K562 (cell line): ENCODE measurements around the gene PARK7. TPM values are rescaled to one million over a fixed set of nuclear protein-coding genes. Genes with fewer than 3 reads are reported as not detected.
A peak's percentile ranks its signal among the peaks of the same experiment; 100 is the strongest.

ENCODE experiments used
- BRD4 ChIP-seq: fragments of 200-600 bp; sonication (generic); IDR thresholded peaks from 2 replicates; pipeline ENCODE4 v1.6.1; 2017; ENCODE audit warnings: inconsistent platforms
- C11orf30 ChIP-seq: fragments of 450-650 bp; IDR thresholded peaks from 2 replicates; pipeline ENCODE4 v1.6.1; 2016; ENCODE audit warnings: low read depth, mild to moderate bottlenecking
- CBFA2T2 ChIP-seq: fragments of 450-650 bp; conservative IDR thresholded peaks from 2 replicates; pipeline ENCODE4 v1.6.1; 2017; ENCODE audit warnings: mild to moderate bottlenecking
- ERF ChIP-seq: fragments of 450-650 bp; formaldehyde crosslinking; IDR thresholded peaks from 2 replicates; pipeline ENCODE4 v1.4.0; 2020; ENCODE audit warnings: mild to moderate bottlenecking, mixed read lengths
- FOXJ3 ChIP-seq: sonication (generic); formaldehyde crosslinking; IDR thresholded peaks from 2 replicates; pipeline ENCODE4 v1.4.0; 2020; ENCODE audit warnings: mild to moderate bottlenecking, missing genetic modification reagents
- FOXK2 ChIP-seq, 2 experiments: fragments of 450-650 bp; IDR thresholded peaks in 1 of 2; conservative IDR thresholded peaks in 1 of 2; 2 replicates each; pipeline ENCODE4 v1.6.1; 2016; ENCODE audit warnings: low read depth in 2 of 2, mild to moderate bottlenecking in 1 of 2
- FOXM1 ChIP-seq, 2 experiments: fragments of 450-650 bp in 1 of 2; sonication (generic) in 1 of 2; formaldehyde crosslinking in 1 of 2; IDR thresholded peaks; 2 replicates each; pipeline versions ENCODE4 v1.6.1 to v1.9.0; 2017 to 2022; ENCODE audit warnings: low read depth in 2 of 2, mild to moderate bottlenecking in 2 of 2, missing genetic modification reagents in 1 of 2, moderate library complexity in 1 of 2
- GTF2E2 ChIP-seq: fragments of 200-800 bp; sonication (Bioruptor generic); IDR thresholded peaks from 2 replicates; pipeline ENCODE4 v1.6.1; 2016; ENCODE audit warnings: missing genetic modification characterization, missing compliant biosample characterization
- LEF1 ChIP-seq: fragments of 450-650 bp; IDR thresholded peaks from 2 replicates; pipeline ENCODE4 v1.6.1; 2016; ENCODE audit warnings: mild to moderate bottlenecking
- MAFG ChIP-seq: fragments of 450-650 bp; conservative IDR thresholded peaks from 2 replicates; pipeline ENCODE4 v1.6.1; 2016; ENCODE audit warnings: missing genetic modification characterization, missing compliant biosample characterization
- MEF2A ChIP-seq: IDR thresholded peaks from 2 replicates; pipeline ENCODE4 v1.6.1; 2011; ENCODE audit warnings: low read depth, mild to moderate bottlenecking, low read length, moderate library complexity; ENCODE audit not compliant: control insufficient read depth
- SMAD2 ChIP-seq: fragments of 150-350 bp; IDR thresholded peaks from 2 replicates; pipeline ENCODE4 v1.6.1; 2014; ENCODE audit warnings: low read depth, mild to moderate bottlenecking, low read length
- SOX6 ChIP-seq: fragments of 450-650 bp; IDR thresholded peaks from 2 replicates; pipeline ENCODE4 v1.6.1; 2014; ENCODE audit warnings: mild to moderate bottlenecking
- SRSF3 ChIP-seq: fragments of 200-400 bp; formaldehyde crosslinking; IDR thresholded peaks from 2 replicates; pipeline ENCODE4 v1.6.1; 2016; ENCODE audit warnings: mild to moderate bottlenecking, low read length, moderate library complexity; ENCODE audit not compliant: insufficient read depth
- TAF15 ChIP-seq: fragments of 200-400 bp; formaldehyde crosslinking; IDR thresholded peaks from 2 replicates; pipeline ENCODE4 v1.6.1; 2017; ENCODE audit warnings: mild to moderate bottlenecking, low read depth, low read length, moderate library complexity
- XRCC4 ChIP-seq: IDR thresholded peaks from one replicate; pipeline ENCODE4 v1.6.1; 2011; ENCODE audit not compliant: insufficient read depth, insufficient read length; ENCODE audit errors: extremely low read depth
- ZEB2 ChIP-seq: fragments of 450-650 bp; IDR thresholded peaks from 2 replicates; pipeline ENCODE4 v1.6.1; 2016
- ZNF384 ChIP-seq: IDR thresholded peaks from 2 replicates; pipeline ENCODE4 v1.6.1; 2012; ENCODE audit warnings: low read depth, low read length, improper control_type of control experiment
- polyA plus RNA-seq, 8 experiments: library from polyadenylated mRNA; depleted of rRNA in 4 of 8; stranded (reverse) in 5 of 8; unstranded in 3 of 8; fragments of >200 nt; fragmentation: Nextera tagmentation in 2 of 8; fragmentation: Illumina TruSeq in 1 of 8; extraction: Ambion mirVana in 2 of 8; extraction: Trizol in 1 of 8; gene quantifications; 2 replicates each; pipeline versions ENCODE4 v1.2.1 to v1.2.3, GENCODE V29; 2011 to 2014; ENCODE audit warnings: inconsistent platforms in 1 of 8, missing spikeins in 1 of 8
- total RNA-seq, 7 experiments: library from RNA; depleted of rRNA in 6 of 7; stranded (reverse); fragments of >200 nt in 6 of 7; fragmentation: Illumina TruSeq in 2 of 7; extraction: Trizol in 2 of 7; gene quantifications; 2 replicates each; pipeline versions ENCODE4 v1.2.1 to v1.2.3, GENCODE V29; 2011 to 2021; ENCODE audit warnings: low replicate concordance in 1 of 7
- TF ChIP-seq, protein P1 (sequence below): fragments of 250-450 bp; sonication (Bioruptor Pico); IDR thresholded peaks from 2 replicates; pipeline ENCODE4 v1.5.0; 2020; ENCODE audit warnings: mild to moderate bottlenecking
- TF ChIP-seq, protein P2 (sequence below), 2 experiments: IDR thresholded peaks in 1 of 2; conservative IDR thresholded peaks in 1 of 2; 2 replicates each; pipeline ENCODE4 v1.6.1; 2016; ENCODE audit warnings: low read depth in 2 of 2, mild to moderate bottlenecking in 1 of 2, missing compliant biosample characterization in 1 of 2, missing genetic modification characterization in 1 of 2, moderate library complexity in 1 of 2
- TF ChIP-seq, protein P3 (sequence below): fragments of 450-650 bp; formaldehyde crosslinking; IDR thresholded peaks from 2 replicates; pipeline ENCODE4 v1.4.0; 2020; ENCODE audit warnings: mild to moderate bottlenecking, moderate library complexity

The PARK7 gene
- total and polyA plus RNA-seq, 9 of the 15 experiments (the other 6 are each of a cell fraction or from before 2014, with no cell fraction given) = 374 to 1,298 (median 484) TPM

DNA sequence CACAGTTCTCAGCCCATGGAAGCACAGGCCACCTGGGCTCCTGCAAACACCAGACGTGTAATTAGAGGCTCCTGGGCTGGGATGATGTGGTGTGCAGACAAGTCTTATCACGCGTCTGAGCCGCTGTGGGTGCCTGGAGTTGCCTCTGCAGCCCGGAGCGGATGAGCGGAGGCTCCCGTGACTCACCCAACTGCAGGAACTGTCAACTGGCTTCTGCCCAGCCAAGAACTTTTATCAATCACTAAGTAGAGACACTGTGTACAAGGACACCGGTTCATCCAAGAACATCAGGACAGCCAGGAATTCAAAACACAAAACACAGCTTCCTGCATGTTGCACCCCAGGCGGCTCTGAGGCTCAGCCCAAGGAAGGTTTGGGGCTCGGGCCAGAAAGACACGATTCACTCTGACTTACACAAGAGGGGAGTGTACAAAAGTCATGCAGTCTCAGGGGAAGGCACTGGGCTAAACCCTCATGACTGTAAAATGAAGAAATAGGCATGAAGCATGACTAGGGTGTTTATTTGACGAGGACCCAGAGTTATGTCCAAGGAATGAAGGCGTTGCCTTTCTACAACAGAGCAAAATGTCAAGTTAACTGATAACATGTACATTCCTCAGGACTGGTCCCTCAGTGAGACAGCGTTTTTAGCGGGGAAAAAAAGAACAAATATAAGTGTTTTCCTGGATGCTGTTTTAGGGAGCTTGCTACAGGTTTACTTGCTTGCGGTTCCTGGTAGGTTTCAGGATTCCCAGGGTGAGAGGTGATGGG lies 43.5 kb downstream of the PARK7 start (continued):
- TF ChIP-seq MAFG (tag) (peak; percentile 89), FOXK2 (conservative IDR thresholded peaks at IDR 0.05 in 1 of 2, IDR thresholded peaks at IDR 0.05 in 1 of 2; ENCODE audit: low read depth in 2 of 2) (peak; percentile 61 to 68), TAF15 (no peak), ERF (no peak), MEF2A (peak; percentile 50; the same call in 1 of the 2 replicates), ZEB2 (peak; percentile 89), SOX6 (peak; percentile 84), SRSF3 (no peak), FOXM1 (IDR thresholded peaks at IDR 0.05; ENCODE audit: low read depth) (peak; percentile 57; the same call in 1 of the 2 replicates), FOXM1 (CRISPR knock-in tag; IDR thresholded peaks at IDR 0.05; ENCODE audit: low read depth) (no peak), C11orf30 (peak; percentile 78), XRCC4 (no peak), SMAD2 (no peak), LEF1 (peak; percentile 67), FOXJ3 (CRISPR knock-in tag) (no peak), ZNF384 (peak; percentile 15; the same call in 1 of the 2 replicates), GTF2E2 (tag) (peak; percentile 73; the same call in 1 of the 2 replicates), BRD4 (no peak), CBFA2T2 (peak; percentile 97)
- TF ChIP-seq, protein P1, sequence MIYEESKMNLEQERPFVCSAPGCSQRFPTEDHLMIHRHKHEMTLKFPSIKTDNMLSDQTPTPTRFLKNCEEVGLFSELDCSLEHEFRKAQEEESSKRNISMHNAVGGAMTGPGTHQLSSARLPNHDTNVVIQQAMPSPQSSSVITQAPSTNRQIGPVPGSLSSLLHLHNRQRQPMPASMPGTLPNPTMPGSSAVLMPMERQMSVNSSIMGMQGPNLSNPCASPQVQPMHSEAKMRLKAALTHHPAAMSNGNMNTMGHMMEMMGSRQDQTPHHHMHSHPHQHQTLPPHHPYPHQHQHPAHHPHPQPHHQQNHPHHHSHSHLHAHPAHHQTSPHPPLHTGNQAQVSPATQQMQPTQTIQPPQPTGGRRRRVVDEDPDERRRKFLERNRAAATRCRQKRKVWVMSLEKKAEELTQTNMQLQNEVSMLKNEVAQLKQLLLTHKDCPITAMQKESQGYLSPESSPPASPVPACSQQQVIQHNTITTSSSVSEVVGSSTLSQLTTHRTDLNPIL (CRISPR knock-in tag) = no peak
- TF ChIP-seq, protein P2, sequence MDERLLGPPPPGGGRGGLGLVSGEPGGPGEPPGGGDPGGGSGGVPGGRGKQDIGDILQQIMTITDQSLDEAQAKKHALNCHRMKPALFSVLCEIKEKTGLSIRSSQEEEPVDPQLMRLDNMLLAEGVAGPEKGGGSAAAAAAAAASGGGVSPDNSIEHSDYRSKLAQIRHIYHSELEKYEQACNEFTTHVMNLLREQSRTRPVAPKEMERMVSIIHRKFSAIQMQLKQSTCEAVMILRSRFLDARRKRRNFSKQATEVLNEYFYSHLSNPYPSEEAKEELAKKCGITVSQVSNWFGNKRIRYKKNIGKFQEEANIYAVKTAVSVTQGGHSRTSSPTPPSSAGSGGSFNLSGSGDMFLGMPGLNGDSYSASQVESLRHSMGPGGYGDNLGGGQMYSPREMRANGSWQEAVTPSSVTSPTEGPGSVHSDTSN (CRISPR knock-in tag; IDR thresholded peaks at IDR 0.05; ENCODE audit: low read depth) = no peak
- TF ChIP-seq, protein P2 (tag; conservative IDR thresholded peaks at IDR 0.05; ENCODE audit: low read depth) = peak; percentile 77
- TF ChIP-seq, protein P3, sequence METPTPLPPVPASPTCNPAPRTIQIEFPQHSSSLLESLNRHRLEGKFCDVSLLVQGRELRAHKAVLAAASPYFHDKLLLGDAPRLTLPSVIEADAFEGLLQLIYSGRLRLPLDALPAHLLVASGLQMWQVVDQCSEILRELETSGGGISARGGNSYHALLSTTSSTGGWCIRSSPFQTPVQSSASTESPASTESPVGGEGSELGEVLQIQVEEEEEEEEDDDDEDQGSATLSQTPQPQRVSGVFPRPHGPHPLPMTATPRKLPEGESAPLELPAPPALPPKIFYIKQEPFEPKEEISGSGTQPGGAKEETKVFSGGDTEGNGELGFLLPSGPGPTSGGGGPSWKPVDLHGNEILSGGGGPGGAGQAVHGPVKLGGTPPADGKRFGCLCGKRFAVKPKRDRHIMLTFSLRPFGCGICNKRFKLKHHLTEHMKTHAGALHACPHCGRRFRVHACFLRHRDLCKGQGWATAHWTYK (CRISPR knock-in tag) = no peak
